GM12874 (cell line): ENCODE measurements around the gene HABP4.

Experiments used
- TF ChIP-seq, protein P1 (sequence below): IDR thresholded peaks from 2 replicates; pipeline ENCODE4 v1.5.1; 2011; ENCODE audit warnings: low read depth, mild to moderate bottlenecking, control low read depth, low read length, moderate library complexity; ENCODE audit not compliant: insufficient read depth

HABP4 gene

DNA sequence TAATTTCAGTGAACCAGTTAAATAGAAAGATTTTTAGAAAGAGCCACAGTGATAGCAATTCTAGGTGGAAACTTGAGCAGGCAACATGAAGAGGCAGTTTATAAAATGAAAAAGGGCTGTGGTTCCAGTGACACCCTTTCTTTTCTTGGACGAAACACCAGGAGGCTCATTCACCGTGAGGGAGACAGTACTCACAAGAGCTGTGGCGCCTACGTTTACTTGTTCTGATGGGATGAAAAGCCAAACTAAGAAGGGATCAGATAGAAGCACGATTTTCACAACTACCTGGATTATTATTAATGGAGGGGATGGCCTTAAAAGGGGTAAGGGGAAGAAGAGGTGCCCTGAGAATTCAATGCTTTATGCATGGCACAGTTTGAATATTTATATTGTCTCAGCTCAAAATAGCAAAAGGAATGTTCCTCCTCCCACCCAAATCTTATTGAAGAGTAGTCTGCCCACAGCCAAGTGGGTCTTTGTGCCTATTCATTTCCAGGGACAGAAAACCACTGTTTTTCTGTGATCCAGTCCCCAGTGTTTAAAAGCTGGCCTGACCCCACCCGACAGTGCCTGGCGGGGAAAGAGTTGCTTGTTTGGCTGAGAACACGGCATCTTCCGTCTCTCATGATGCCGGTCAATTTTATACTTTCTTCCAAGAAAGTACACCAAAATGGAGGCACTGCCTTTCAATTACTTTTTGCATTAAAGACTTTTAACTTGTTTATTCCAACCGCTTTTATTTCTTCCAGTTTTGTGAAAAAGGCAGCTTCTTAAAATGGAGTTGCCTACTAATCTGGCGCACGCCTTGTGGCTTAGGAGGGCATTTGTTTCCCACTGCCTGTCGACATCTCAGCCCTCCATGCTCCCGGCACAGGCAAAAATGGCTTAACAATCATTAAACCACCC is 51.9 kb downstream of the HABP4 start:
- TF ChIP-seq, protein P1, sequence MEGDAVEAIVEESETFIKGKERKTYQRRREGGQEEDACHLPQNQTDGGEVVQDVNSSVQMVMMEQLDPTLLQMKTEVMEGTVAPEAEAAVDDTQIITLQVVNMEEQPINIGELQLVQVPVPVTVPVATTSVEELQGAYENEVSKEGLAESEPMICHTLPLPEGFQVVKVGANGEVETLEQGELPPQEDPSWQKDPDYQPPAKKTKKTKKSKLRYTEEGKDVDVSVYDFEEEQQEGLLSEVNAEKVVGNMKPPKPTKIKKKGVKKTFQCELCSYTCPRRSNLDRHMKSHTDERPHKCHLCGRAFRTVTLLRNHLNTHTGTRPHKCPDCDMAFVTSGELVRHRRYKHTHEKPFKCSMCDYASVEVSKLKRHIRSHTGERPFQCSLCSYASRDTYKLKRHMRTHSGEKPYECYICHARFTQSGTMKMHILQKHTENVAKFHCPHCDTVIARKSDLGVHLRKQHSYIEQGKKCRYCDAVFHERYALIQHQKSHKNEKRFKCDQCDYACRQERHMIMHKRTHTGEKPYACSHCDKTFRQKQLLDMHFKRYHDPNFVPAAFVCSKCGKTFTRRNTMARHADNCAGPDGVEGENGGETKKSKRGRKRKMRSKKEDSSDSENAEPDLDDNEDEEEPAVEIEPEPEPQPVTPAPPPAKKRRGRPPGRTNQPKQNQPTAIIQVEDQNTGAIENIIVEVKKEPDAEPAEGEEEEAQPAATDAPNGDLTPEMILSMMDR = no peak

DNA sequence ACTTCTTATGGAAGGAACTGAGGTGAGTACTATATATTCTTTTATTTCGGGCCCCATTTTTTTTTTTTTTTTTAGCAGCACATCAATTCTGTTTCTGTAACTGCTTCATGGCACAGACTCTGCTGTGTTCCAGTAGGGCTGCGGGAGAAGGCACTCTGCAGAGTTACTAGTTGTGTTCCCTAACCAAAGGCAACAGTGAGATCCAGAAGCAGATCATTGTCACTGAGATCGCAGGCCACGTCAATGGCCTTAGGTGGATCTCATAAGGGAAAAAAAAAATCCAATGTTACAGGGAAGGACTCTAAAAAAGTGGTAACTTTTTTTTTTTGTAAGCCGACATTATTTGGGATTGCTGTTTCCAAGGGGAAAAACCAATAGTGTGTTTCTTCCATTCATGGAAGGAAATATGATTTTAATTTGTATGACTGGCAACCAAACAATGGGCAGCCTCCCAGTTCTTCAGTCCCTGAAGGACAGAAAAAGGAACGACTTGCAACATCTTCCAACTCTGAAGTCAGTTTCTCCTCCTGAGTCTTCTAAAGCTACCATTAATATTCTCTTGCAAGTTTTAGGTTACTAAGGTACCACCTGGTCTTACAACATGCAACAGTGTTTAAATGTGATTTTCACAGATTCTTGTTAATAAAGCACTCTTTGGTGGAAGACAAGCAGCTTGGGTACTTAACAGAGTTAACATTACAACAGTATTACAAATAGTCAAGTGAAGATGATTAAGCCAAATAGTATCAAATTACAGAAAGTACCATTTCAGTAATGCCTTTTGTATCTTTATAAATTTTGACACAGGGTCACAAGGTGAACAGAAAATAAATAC is 52.8 kb downstream of the HABP4 start:
- TF ChIP-seq, protein P1 = no peak

DNA sequence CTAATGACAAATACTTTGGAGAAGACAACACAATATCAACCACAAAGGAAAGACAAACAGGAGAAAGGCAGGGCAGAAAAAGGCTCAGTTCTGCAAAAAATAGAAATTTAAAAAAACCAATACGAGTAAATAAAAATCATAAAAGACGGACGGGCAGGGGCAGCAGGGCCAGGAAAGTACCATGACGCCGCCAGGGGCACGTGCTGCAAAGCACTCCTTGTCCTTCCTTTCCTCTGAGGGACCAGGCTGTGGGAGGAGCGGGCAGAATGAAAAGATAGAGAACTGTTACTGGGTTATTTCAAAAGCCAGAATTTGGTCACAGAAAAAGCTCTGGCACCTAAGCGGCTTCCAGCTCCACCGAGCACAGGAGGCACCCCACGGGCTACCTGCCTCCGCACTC is 53.9 kb downstream of the HABP4 start:
- TF ChIP-seq, protein P1 = no peak

DNA sequence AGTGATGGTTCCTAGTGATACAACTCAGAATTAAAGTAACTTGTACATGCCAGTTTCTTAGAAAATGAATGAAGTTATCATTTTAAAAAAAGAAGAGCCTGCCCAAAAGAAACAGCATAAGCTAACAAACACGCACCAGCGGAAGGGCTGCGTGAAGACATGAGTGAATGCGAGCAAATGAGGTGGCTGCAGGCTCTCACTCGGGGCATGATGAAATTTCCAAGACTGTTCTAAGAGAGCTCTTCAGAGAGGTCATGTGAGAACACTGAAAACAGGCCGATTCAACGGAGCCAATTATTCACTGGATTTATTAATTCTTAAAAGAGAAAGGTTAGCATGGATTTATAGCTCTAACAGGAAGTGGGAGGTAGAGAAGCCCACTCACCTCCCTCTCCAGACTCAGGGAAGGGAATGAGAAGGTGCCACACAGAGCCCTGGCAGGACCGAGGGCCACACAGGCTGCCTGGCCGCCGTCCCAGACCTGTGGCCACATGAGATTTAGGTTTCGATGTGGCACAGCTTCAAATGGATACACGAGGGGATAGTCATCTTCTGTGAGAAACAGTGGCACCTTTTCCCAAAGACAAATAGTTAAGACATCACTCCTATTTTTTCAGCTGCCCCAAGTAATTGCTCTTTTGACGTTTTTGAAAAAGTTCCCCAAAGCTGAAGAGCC is 55.5 kb downstream of the HABP4 start:
- TF ChIP-seq, protein P1 = no peak

DNA sequence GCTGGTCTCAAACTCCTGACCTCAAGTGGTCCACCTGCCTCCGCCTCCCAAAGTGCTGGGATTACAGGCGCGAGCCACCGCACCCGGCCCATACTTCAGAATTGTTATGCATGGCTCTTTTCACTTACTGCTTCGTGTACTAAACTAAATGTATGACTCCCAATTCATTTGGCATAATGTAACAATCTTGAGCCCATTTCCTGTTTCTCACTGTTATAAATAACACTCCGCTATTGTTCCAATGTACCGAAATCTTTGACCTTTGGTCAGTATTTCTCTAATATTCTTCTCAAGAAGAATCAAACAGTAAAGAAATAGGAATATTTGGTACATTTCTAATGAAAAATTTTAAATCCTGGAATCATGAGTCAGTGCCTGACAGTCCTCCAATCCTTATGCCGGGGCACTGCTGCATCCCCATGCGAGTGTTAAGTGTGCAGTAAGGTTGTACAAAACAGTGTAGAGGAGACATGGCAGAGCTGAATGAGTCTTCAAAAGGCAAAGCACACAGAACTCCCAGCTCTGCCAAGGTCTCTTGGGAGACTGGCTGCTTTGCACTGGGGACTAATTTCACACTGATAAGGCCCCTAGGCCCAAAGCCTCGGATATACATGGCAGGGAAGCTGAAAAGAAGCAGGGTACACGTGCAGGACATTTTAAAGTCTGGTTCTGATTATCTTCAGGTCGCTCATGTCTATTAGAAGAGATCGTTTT is 58.4 kb downstream of the HABP4 start:
- TF ChIP-seq, protein P1 = no peak

DNA sequence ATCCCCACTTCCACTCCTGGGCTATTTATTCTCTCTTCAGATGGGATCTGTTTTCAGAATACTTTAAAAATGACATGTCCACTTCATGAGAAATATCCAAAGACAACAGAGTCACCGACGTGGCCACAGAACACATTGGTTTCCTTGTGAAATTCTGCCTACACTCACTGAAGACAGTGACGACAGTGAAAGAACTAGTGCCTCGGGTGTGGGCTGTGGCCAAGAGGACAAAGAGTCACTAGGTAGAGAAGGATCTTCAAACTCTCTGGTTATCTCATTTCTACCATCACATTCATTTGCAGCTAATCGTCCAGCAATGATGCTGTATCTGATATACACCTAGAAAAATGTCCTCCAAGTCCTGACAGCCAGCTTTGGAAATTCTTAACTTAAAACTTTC is 59.1 kb downstream of the HABP4 start:
- TF ChIP-seq, protein P1 = no peak
